CD4-positive, alpha-beta T cell treated with Interferon alpha-2 for 1 hour (primary cell): ENCODE results near the gene RTCB.
"Not testable (repeated sequence)": the region's sequence is repeated elsewhere in the genome, so short reads cannot be mapped to it uniquely, and the experiment has no call there.

Experiments used
- DNase-seq, 2 donors: peaks; one replicate each; pipeline ENCODE4 v3.0.0-alpha.2; 2020 to 2022

The RTCB gene

GRCh38 chr22:32385681-32386080 lies 26.4 kb downstream of the RTCB start:
- DNase-seq: no peak

GRCh38 chr22:32380991-32381390 lies 31.1 kb downstream of the RTCB start:
- no peak for DNase-seq

GRCh38 chr22:32378707-32379272 lies 33.3 kb downstream of the RTCB start:
- DNase-seq: no peak

- DNase-seq: no peak
These were observed 35.4 kb downstream of the RTCB start for GRCh38 chr22:32376681-32377080.

GRCh38 chr22:32375678-32376450 lies 36.2 kb downstream of the RTCB start:
- DNase-seq: no peak

GRCh38 chr22:32364210-32364609 lies 47.8 kb downstream of the RTCB start:
- DNase-seq: no peak

GRCh38 chr22:32361257-32361656 lies 50.8 kb downstream of the RTCB start:
- no peak for DNase-seq

GRCh38 chr22:32360096-32360495 lies 52.0 kb downstream of the RTCB start:
- DNase-seq: not testable (repeated sequence)

GRCh38 chr22:32357567-32357966 lies 54.5 kb downstream of the RTCB start, which contains the start of gene RFPL3:
Gene RFPL3, plus strand, starts transcription at chr22:32357867. Its CDS starts 205 bp downstream, at chr22:32358072.
- not testable (repeated sequence) for DNase-seq

- DNase-seq: no peak
These were observed 56.3 kb downstream of the RTCB start for GRCh38 chr22:32355760-32356159.

- peak in 1 of 2 donors; percentile 3 for DNase-seq
These were observed 57.4 kb downstream of the RTCB start for GRCh38 chr22:32354360-32355351.

GRCh38 chr22:32353840-32354239 lies 58.2 kb downstream of the RTCB start:
- DNase-seq: no peak

- no peak for DNase-seq
These were observed 58.8 kb downstream of the RTCB start for GRCh38 chr22:32353292-32353691.

- DNase-seq: no peak
These were observed 59.4 kb downstream of the RTCB start for GRCh38 chr22:32352681-32353080.

- DNase-seq: not testable (repeated sequence)
These were observed 60.2 kb downstream of the RTCB start for GRCh38 chr22:32351875-32352274.

GRCh38 chr22:32348031-32348611 lies 63.9 kb downstream of the RTCB start:
- no peak for DNase-seq

- no peak for DNase-seq
These were observed 68.1 kb downstream of the RTCB start for GRCh38 chr22:32343941-32344340.

GRCh38 chr22:32342977-32343376 lies 69.1 kb downstream of the RTCB start:
- DNase-seq: no peak

- DNase-seq: no peak
These were observed 70.8 kb downstream of the RTCB start for GRCh38 chr22:32341122-32341740.

GRCh38 chr22:32340411-32340810 lies 71.6 kb downstream of the RTCB start:
- DNase-seq: no peak

GRCh38 chr22:32339190-32340012 lies 72.6 kb downstream of the RTCB start:
- no peak for DNase-seq
